ENCODE data around the gene SLC6A18.

SLC6A18 gene

DNA sequence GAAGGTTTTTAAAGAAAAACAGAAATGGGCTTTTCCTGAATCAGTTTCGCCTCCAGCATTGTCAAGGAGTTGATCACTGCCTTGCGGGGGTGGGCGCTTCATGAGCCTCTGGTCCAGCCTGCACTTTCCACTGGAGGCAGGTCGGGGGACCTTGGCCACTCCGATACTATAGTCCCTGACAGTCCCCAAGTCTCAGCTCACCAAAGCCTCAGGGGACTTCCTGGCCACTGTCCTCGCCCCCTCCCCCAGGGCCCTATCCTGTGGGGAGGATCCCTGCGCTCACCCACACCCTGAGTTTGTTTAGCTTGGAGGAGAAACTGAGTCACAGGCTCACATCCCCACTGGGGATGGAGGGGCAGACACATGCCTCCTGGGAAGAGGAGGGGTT lies 22.4 kb upstream of the SLC6A18 start:
- no peak for DNase-seq (ENCODE audit: low read depth)

DNA sequence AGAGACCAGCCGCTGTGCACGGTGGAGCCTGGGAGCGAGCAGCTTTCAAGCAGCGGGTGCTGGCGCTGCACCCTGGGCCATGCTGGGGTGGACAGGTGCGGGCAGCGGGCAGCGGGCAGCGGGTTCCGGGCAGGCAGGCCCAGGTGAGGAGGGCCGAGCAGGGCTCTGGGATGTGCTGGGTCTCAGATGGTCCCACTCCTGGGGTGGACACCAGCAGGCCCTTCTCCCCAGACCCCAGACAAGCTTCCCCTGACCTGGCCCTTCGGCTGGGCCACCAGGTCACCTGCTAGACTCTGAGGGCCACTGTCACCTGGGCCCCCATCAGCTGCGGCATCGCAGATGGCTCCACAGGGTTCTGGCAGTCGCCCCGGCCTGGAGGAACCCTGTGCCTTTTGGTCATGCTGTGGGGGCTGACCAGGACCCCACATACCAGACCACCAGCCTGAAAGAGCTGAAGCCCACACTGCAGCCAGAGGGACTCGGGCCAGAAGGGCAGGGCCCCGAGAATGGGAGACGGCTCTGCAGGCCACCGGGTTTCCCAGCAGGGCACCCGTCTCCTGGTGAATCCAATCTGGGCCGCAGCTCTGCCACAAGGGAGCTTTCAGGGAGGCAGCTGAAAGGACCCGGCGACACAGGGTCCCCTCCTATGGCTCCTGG lies 21.7 kb upstream of the SLC6A18 start:
- DNase-seq (ENCODE audit: low read depth): no peak

DNA sequence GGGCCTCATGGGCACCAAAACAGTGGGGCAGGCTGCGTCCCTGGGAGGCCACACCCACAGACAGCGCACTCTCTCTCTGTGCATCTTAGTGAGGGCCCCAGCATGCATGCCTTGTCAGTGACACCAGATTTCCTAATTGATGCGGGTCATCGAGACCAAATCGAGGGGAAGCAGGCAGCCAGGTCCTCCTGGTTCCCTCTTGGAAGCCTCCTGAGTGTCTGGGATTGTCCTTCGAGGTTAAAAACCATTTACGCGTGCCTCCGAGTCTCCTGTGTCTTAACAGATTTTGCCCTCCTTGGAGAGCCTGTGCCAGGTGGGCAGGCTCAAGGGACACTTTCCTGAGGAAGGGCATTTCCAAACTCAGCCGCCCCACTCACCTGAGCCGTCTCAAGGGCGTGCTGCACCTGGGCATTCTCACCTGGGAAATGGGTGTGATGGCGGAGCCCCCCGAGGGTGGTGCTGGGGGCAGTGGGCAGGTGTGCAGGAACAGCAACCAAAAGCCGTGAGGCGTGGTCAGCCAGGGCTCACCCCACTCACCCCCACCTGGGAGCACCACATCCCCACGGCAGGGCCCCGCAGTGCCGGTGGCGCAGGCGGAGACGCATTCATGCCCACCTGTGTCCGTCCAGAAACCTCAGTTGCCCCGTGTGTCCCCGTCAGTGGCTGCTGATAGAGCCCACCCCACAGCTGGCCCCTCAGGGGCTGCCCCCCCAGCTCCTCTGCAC lies 21.1 kb upstream of the SLC6A18 start:
- DNase-seq (ENCODE audit: low read depth): no peak

DNA sequence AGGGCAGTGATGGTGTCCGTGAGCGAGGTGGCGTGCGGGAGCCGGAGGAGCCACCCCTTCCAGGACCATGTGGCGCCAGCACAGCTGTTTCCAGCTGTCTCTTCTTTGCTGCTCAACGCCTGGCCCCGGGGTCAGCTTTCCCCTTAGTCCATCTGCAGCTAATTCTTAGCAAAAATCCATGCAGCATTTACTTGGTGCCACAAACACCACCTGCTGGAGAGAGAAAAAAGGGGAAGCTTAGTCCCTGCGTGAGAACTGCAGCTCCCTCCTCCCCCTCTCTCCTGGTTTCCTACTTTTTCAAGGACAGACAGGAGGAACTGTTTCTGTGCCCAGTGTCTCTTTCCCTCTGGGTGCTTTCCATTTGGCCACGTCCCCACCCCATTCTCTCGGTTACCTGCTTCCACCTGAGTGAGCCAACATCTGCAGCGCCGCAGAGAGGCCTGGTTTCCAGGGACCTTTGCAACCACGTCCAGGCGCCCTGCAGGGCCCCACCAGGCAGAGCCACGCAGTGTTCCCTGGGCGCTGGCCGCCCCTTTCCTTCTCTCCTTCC lies 20.4 kb upstream of the SLC6A18 start:
- DNase-seq (ENCODE audit: low read depth): no peak

DNA sequence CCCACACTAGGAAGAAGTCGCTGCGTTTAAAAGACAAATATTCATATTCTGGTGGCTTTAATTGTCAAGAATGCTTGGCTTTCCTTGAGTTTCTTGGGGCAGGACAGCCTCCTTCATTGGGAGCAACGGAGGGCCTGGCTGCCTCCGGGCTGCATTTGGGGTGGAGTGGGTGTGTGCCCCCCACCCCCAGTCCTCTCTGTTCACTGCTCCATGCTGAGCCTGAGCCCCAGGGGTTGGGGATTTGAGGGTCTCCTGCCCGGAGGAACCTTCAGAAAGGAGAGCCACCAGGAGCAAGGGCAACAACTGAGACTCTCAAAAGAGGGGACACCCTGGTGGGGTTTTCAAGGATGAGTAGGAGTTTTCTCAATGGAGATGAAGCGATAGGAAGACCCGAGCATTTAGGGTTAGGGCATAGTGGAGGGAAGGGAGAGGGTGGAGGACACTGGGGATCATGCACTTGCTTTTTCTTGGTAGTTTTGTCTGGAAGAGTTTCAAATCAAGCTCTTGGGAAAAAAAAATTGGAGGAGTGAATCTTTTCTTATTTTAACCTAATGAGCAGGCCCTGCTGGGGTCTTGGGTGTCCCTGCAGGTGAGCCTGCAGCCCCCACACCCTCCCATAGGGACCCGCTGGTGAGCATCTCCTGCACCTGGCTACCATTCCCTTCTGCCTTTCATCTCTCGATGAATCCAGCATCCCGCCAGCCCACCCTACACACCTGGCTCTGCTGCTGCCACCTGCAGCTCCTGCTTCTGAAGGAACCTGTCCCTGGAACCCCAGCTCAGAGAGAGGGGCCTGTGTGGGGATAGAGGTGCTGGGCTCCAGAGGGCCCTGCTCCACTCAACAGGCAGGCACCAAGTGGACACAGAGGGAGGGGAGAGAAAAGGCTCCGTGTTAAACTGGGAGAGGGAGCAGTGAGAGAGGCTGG lies 19.7 kb upstream of the SLC6A18 start:
- DNase-seq (ENCODE audit: low read depth): no peak

DNA sequence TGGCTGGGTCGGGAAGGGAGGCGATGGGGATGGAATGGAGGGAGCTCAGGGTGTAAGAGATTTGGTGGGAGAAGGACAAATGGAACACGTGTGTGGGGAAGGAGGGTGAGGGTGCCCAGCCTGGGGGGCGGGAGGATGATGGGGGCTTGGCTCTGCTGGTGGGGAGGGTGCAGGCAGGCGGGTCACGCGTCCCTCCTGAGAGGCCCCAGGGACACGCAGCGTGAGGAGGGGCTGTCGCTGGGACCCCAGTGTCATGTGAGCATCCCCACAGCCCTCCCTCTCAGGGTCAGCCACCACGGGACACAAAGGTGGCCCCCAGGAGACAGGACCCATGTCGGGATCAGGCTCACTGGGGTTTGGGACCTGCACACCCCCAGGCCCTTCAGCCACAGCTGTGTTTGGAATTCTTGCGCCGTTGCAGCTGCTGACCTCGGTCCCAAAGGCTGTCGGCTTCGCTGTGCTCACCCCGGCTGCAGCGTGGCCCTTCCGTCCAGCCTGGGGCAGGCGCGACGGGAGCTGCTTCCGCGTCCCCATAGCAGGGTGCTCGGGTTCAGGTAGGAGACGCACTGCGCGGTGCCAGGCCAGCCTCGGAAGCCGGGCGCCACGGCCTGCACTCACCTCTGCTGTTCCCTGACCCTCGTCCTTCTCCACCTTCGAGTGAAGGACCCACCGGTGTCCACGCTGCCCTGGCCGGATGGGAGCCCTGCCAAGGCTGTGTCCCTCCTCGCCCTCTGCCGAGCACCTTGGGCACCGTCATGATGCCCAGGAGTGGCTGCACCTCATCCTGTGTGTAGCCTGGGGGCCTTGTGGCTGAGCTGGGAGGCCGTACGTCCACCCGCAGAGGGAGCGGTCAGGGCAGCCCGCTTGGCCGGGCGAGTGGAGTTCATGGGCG lies 18.4 kb upstream of the SLC6A18 start:
- no peak for DNase-seq (ENCODE audit: low read depth)

DNA sequence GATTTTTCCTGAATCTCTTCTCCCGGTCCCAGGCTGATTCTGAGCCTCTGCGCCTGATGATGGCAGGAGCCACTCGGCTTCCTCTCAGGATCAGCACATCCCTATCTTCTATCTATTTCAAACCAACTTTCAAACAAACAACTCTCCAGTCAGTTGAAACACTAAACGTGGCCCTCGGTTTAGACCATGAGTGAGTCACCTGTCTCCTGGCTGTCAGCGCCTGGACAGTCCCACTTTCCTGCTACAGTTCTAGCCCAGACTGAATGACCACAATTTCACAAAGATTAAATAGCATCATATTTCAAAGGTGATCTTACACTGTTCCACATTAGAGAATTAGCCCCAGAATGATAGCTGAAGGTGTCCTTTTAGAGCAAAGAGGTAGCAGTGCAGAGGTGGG lies 17.6 kb upstream of the SLC6A18 start:
- no peak for DNase-seq (ENCODE audit: low read depth)

DNA sequence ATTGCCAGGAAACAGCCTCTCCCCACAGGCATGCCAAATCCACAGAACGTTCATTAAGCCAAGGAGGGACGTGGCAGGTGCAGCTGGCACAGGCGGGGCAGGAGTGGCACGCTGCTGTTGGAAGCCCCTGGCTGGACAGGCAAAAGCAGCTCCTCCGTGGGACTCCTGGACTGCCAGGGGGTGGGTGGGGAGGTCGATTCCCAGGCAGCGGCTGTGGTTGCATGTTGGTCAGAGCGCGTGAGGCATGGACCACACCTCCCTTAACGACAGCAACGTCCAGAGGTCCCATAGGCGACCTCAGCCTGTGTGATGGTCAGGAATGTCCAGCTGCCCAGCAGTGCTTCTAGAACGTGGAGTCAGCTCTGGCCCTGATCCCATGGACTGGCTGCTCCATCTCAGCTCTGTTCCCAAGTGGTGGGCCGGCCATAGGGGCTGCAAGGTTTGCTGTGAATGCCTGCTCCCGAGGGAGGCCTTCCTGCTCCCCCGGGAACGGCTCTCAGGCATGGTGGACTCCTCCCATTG lies 16.9 kb upstream of the SLC6A18 start:
- no peak for DNase-seq (ENCODE audit: low read depth)

DNA sequence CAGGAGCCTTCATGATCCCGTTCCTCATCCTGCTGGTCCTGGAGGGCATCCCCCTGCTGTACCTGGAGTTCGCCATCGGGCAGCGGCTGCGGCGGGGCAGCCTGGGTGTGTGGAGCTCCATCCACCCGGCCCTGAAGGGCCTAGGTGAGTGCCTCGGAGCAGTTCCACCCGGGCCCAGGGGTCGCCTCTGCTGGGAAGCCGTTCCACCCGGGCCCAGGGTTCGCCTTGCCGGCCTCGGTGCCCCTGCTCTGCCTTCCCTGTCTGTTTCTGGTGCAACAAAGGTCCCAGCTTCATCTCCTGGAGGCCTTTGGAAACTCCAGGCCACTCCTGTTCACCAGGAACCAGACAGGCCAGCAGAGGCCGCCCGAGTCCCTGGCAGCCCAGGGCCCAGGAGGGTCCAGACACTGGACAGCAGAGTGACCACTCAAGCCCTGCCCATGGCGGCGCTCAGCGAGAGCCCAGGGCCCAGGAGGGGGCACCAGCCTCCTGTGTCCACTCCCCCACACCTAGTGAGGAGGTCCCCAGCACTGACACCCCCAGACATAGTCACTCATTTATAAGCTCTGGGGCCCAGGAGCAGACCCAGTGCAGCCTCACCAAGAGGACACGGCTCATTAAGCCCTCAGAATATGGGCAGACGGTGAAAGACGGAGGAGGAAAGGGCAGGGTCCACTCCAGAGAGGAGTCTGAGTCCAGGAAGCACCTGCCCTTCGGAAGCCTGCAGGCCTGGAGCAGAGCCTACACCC lies 16.3 kb upstream of the SLC6A18 start:
- DNase-seq (ENCODE audit: low read depth): no peak

DNA sequence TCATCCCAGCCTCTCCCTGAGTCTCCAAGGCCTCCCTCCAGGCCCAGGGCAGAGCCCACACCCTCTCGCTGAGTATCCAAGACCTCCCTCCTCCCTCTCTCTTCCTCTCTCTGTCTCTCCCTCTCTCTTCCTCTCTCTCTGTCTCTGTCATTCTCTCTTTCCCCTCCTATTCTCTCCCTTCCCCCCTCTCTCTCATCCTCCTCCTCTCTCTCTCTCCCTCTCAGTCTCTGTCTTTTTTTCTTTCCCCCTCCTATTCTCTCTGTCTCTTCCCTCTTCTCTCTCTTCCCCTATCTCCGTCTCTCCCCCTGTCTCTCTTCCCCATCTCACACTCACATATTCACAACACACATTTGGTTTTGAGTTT lies 15.7 kb upstream of the SLC6A18 start:
- no peak for DNase-seq (ENCODE audit: low read depth)

DNA sequence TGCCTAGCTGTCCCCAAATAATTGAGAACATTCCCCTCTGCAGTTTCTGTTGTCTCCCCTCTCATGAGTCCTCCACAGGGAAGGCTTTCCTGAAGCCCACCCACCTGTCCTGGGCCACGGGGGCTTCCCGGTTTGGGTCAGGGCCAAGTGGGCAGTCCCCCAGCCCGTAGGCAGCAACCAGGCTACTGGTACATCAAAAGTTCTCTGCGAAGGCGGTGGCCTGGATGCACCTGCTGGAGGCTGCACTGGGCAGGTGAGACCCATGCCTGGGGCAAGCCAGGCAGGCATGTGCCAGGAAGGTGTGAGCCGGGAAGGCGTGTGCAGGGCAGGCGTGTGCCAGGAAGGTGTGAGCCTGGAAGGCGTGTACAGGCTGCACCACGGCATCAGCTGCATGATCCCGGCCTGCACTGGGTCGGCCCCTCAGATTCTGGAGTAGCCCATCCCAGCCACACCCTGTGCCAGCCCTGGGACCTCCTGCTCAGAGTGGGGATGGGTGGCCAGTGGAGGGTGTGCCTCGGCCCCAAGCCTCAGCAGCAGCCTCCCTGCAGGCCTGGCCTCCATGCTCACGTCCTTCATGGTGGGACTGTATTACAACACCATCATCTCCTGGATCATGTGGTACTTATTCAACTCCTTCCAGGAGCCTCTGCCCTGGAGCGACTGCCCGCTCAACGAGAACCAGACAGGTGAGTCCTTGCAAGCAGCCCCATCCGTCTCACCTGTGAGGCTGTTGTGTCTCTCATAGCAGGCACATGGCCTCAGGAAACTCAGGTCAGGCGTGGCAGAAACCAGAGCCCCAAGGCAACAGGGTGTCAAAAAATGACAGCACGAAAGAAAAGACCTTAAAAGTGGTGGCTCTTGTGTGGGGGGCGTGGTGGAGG lies 15.0 kb upstream of the SLC6A18 start:
- no peak for DNase-seq (ENCODE audit: low read depth)

DNA sequence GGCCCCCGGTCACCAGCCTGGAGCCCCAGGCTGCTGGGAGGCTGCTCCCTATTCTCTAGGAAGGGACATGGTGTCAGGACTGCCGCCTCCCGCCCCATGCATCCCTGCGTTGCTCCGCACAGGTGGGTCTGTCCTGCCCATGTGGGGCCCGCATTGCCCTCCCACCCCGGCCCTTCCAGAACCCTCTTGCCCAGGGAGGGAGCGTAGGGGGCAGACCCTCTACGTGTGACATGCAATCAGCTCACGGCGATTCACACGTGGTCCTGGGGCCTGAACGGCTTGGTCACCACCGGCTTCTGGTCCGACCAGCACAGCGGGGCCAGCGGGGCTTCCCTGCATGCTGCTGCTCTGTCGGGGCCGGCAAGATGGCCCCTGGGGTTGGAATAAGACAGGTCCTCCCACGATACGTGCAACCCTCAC lies 14.3 kb upstream of the SLC6A18 start:
- DNase-seq (ENCODE audit: low read depth): no peak

DNA sequence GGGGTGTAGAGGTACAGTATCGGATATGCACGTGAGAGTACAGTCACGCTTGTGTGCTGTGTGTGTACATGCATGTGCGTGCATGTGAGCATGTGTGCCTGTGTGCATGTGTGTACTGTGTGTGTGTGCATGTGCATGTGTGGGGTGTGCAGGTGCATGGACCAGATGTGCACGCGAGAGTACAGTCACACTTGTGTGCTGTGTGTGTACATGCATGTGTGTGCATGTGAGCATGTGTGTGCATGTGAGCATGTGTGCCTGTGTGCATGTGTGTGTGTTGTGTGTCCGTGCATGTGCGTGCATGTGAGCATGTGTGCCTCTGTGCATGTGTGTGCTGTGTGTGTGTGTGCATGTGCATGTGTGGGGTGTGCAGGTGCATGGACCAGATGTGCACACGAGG lies 13.5 kb upstream of the SLC6A18 start:
- no peak for DNase-seq (ENCODE audit: low read depth)

DNA sequence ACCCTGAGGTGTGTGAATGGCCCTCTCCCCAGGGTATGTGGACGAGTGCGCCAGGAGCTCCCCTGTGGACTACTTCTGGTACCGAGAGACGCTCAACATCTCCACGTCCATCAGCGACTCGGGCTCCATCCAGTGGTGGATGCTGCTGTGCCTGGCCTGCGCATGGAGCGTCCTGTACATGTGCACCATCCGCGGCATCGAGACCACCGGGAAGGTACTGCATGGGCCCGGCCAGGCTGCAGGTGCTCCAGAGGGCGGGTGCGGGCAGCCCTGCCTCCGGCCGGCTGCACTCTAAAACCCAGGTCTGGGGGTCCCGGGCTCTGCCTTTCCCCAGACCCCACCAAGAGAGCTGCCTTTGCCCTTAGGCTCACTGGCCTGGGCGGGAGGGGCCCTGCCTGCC lies 12.9 kb upstream of the SLC6A18 start:
- no peak for DNase-seq (ENCODE audit: low read depth)

DNA sequence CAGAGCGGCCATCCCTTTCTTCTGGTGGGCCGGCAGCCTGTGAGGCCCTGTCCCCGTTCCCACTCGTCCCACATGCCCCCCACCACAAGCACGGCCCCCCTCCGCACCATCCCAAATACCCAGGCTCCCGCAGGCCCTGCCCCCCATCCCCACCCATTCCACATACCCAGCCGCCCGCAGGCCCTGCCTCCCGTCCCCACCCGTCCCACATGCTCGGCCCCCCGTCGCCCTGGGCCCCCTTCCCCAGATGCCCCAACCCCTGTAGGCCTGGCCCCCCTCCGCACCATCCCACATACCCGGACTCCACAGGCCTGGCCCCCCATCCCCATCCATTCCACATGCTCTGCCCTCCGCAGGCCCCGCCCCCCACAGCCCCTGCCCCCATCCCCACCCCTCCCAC lies 12.3 kb upstream of the SLC6A18 start:
- DNase-seq (ENCODE audit: low read depth): no peak

DNA sequence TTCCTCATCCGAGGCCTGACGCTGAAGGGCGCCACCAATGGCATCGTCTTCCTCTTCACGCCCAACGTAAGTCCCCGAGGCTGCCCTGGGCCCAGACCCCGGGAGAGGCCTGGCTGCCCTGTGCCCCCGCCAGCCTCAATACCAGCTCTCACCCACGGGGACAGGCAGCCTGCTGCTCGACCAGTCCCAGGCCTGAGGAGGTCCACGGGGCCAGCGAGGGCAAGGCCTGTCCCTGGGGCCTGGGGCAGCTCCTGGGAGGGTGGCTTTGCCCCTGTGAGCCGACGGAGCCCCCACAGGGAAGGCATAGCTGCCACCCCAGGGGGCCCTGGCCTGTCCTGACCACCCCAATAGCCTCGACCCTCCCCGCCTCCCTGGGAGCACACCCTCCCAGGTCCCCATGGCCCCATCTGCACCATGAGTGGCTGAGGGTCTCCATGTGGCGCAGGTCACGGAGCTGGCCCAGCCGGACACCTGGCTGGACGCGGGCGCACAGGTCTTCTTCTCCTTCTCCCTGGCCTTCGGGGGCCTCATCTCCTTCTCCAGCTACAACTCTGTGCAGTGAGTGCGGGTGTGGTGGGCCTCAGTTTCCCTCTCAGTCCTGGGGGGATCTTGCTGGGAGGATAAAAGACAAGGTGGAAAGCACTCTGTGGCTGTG lies 11.5 kb upstream of the SLC6A18 start:
- no peak for DNase-seq (ENCODE audit: low read depth)

DNA sequence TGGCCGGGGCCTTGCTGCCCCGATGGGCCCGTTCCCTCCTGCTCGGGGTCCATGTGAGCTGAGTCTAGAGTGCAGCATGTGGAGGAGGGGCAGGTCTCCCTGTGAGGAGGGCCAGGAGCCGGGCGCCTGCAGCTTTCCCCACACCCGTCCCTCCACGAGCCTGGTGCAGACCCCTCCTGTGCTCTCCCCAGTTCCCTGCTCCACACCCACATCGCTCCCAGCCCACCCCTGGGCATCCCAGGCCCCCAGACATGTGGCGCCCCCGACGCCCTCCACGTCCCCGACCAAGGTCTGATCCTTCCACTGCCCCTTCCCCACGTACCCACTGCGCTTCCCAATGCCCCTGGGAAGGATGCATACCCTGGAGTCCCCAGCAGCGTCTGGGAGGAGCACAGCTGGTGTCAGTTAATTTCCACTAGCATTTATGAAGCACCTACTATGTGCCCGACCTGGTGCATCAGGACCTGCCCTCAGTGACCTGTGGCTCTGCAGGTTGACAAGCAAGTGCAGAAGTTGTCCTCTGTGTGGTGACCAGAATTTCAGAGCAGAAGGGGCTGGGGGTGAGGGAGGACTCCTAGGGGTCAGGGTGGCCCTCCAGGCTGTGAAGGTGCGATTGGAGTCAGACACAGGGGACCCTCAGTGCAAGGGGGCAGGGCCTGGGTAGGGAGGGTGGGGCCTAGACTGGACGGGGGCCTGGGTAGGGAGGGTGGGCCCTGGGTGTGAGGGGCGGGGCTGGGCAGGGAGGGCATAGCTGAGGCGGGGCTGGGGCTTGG lies 10.8 kb upstream of the SLC6A18 start:
- DNase-seq (ENCODE audit: low read depth): no peak

DNA sequence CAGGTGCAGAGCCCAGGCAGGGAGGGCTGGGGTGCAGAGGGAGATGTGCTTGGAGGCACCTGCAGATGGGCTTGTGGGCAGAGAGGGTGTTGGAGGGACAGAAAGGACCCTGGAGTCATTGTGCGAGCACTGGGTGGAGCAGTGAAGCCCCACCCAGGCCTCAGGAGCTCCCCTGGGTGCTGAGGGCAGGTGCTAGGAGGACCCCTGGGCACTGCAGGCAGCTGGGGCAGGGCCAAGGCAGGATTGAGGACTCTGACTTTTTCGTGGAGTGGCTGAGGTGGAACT lies 10.3 kb upstream of the SLC6A18 start:
- no peak for DNase-seq (ENCODE audit: low read depth)
